Astrocyte (in vitro differentiated cells and primary cell): ENCODE data around the gene PSEN1. TPM values are rescaled to one million over a fixed set of nuclear protein-coding genes. Genes with fewer than 3 reads are reported as not detected.

Source experiments
- total RNA-seq: library from RNA; stranded (reverse); gene quantifications from 2 replicates; pipeline ENCODE4 v1.2.1, GENCODE V29; 2021

The PSEN1 gene
- total RNA-seq, 1 donor from 2014 or later: 89.5 TPM

Other genes starting within 250 kb of the PSEN1 start
- gene DPF3, start 242.4 kb upstream of the PSEN1 start, total RNA-seq: 2.4 and 2.7 TPM in 2 replicates
- 33.5 and 34.3 TPM in 2 replicates for gene DCAF4, start 210.0 kb upstream of the PSEN1 start, total RNA-seq
- 31.4 and 34.3 TPM in 2 replicates for gene ZFYVE1, start 109.4 kb upstream of the PSEN1 start, total RNA-seq
- gene RBM25, start 78.0 kb upstream of the PSEN1 start, total RNA-seq: 91.2 and 101 TPM in 2 replicates
- 5.0 and 9.1 TPM in 2 replicates for gene PAPLN, start 101.0 kb downstream of the PSEN1 start, total RNA-seq